OCI-LY1 (cell line): Measurements from ENCODE around the gene ARF6.

Experiments used
- EZH2 ChIP-seq: fragments of 200-600 bp; sonication (generic), shearing (Covaris generic); IDR thresholded peaks from 2 replicates; pipeline ENCODE4 v1.8.0; 2017; ENCODE audit warnings: borderline replicate concordance, mixed run types, mild to moderate bottlenecking, antibody characterized with exemption, low read length, moderate library complexity, mixed read lengths
- TF ChIP-seq, protein P1 (sequence below): fragments of 200-600 bp; sonication (generic), shearing (Covaris generic); IDR thresholded peaks from 2 replicates; pipeline ENCODE4 v1.5.1; 2017; ENCODE audit warnings: mild to moderate bottlenecking, antibody characterized with exemption, low read length, moderate library complexity, mixed read lengths

DNA sequence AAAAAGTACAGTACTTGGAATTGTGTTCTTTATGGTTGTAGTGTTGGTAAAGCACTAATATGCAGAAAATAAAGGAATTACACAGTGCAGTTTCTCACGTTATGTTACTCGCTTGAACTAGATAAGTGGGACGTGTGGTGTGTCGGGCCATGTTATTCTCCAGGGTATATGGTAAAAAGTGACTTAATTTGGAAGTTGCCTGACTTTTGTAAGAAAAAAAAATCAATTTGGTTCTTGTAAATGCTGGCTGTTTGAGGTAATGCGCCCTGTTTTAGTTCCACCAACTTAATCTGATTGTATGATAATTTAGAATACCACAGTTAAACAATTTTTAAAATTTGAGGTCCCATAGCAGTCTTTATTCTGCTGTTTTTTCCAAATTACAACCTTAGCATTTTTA lies 4.1 kb downstream of the ARF6 start:
- TF ChIP-seq, protein P1, sequence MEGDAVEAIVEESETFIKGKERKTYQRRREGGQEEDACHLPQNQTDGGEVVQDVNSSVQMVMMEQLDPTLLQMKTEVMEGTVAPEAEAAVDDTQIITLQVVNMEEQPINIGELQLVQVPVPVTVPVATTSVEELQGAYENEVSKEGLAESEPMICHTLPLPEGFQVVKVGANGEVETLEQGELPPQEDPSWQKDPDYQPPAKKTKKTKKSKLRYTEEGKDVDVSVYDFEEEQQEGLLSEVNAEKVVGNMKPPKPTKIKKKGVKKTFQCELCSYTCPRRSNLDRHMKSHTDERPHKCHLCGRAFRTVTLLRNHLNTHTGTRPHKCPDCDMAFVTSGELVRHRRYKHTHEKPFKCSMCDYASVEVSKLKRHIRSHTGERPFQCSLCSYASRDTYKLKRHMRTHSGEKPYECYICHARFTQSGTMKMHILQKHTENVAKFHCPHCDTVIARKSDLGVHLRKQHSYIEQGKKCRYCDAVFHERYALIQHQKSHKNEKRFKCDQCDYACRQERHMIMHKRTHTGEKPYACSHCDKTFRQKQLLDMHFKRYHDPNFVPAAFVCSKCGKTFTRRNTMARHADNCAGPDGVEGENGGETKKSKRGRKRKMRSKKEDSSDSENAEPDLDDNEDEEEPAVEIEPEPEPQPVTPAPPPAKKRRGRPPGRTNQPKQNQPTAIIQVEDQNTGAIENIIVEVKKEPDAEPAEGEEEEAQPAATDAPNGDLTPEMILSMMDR, result no peak
- TF ChIP-seq EZH2, result no peak
